Kidney (tissue), 14 donors: Measurements from ENCODE around the gene MED27. TPM values are rescaled to one million over a fixed set of nuclear protein-coding genes. Genes with fewer than 3 reads are reported as not detected.

Source experiments
- DNase-seq, 5 donors: peaks; one replicate each; pipeline ENCODE4 v3.0.0-alpha.2; 2013 to 2020
- FAIRE-seq: peaks from 2 replicates; lab custom pipeline; 2012; peaks lifted over from hg19 to GRCh38; lab: Jason Lieb, UNC
- H3K27ac ChIP-seq, 2 donors: one replicate each; pipeline ENCODE4 v1.7.0; 2013; ENCODE audit warnings: low read depth in 2 of 2, low read length in 2 of 2, inconsistent platforms in 1 of 2
- H3K27me3 ChIP-seq: one replicate; pipeline ENCODE4 v1.7.1; 2013; ENCODE audit warnings: low read length, inconsistent platforms; ENCODE audit not compliant: control insufficient read depth, insufficient read depth
- H3K36me3 ChIP-seq, 3 donors: one replicate each; pipeline versions ENCODE4 v1.7.0 to v1.7.1; 2013; ENCODE audit warnings: low read length in 3 of 3, control low read depth in 1 of 3, inconsistent platforms in 1 of 3; ENCODE audit not compliant: insufficient read depth in 3 of 3, control insufficient read depth in 2 of 3
- H3K4me1 ChIP-seq, 3 donors: one replicate each; pipeline versions ENCODE4 v1.7.0 to v1.7.1; 2013; ENCODE audit warnings: low read length in 3 of 3, inconsistent platforms in 1 of 3, low read depth in 1 of 3; ENCODE audit not compliant: control insufficient read depth in 2 of 3, insufficient read depth in 2 of 3
- H3K4me3 ChIP-seq, 3 donors: one replicate each; pipeline versions ENCODE4 v1.7.0 to v1.8.1; 2013; ENCODE audit warnings: low read length in 3 of 3, control low read depth in 1 of 3, inconsistent platforms in 1 of 3
- H3K9ac ChIP-seq, 3 donors: one replicate each; pipeline versions ENCODE4 v1.7.0 to v1.7.1; 2013; ENCODE audit warnings: low read length in 3 of 3, control low read depth in 1 of 3, inconsistent platforms in 1 of 3
- H3K9me3 ChIP-seq, 3 donors: one replicate each; pipeline versions ENCODE4 v1.7.0 to v1.7.1; 2013; ENCODE audit warnings: low read length in 3 of 3, control low read depth in 1 of 3, inconsistent platforms in 1 of 3; ENCODE audit not compliant: control insufficient read depth in 2 of 3, insufficient read depth in 1 of 3
- intact Hi-C: fragments of 100-400 bp; cut with DNase I; formaldehyde crosslinking; loops from one replicate; pipeline ENCODE4 v1.11.1; 2022
- polyA plus RNA-seq: library from polyadenylated mRNA; stranded (reverse); fragments of 350-450 nt; fragmentation: Illumina TruSeq; extraction: RNeasy Lipid Tissue Mini Kit (QIAGEN cat#74804); gene quantifications from one replicate; pipeline ENCODE4 v1.2.3, GENCODE V29; 2014; ENCODE audit warnings: low read depth, low replicate concordance; ENCODE audit not compliant: insufficient read depth
- total RNA-seq: library from RNA; stranded (reverse); fragmentation: NEBNext Ultra II Directional; extraction: Animal tissue kit (Norgen Biotek cat#: 25700); gene quantifications from one replicate; pipeline ENCODE4 v1.2.1, GENCODE V29; 2021
- TF ChIP-seq, protein P1 (sequence below): IDR thresholded peaks from 3 replicates; pipeline ENCODE4 v1.5.1; 2012; ENCODE audit warnings: mild to moderate bottlenecking, moderate library complexity, borderline replicate concordance; ENCODE audit not compliant: insufficient read depth; ENCODE audit errors: extremely low read depth
- donor health status: control.
- donor health status: control.
- donor health status: control.
- donor health status: control.
- donor health status: control.
- donor health status: DM: yes; HTN: yes; CAD: no.
- donor health status: Normal renal cell carcinoma (clear cell type).

MED27 gene
- total and polyA plus RNA-seq, 2 donors from 2014 or later, result 15.9 to 23.1 TPM

DNA sequence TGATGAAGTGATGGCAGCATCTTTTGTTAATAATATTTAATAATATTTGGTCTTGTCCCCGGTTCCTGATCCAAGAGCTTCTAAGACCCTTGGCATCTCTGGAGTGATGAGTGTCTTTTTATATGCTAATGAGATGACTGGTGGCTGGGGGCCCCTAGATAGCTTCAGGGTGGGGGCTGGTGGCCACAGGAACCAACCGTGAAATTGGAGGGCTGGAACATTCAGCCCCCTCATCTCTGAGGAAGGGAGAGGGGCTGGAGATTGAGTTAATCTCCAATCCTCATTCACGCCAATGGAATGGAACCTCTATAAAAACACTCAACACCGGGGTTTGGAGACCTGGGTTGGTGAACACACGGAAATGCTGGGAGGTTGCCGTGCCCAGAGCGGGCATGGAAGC lies 261.6 kb downstream of the MED27 start:
- Histone ChIP-seq H3K9me3 (no peaks in the 10 kb centered on the region), H3K4me3 (no peak overlapping the region), H3K9ac (no peak overlapping the region), H3K27me3 (peaks cover 2% of the 10 kb centered on the region), H3K27ac (no peak overlapping the region), H3K4me1 (no peaks in the 10 kb centered on the region), H3K36me3 (no peaks in the 10 kb centered on the region)
- FAIRE-seq, result no peak
- DNase-seq, result no peak
- intact Hi-C loops, result no loop called here
- TF ChIP-seq, protein P1, sequence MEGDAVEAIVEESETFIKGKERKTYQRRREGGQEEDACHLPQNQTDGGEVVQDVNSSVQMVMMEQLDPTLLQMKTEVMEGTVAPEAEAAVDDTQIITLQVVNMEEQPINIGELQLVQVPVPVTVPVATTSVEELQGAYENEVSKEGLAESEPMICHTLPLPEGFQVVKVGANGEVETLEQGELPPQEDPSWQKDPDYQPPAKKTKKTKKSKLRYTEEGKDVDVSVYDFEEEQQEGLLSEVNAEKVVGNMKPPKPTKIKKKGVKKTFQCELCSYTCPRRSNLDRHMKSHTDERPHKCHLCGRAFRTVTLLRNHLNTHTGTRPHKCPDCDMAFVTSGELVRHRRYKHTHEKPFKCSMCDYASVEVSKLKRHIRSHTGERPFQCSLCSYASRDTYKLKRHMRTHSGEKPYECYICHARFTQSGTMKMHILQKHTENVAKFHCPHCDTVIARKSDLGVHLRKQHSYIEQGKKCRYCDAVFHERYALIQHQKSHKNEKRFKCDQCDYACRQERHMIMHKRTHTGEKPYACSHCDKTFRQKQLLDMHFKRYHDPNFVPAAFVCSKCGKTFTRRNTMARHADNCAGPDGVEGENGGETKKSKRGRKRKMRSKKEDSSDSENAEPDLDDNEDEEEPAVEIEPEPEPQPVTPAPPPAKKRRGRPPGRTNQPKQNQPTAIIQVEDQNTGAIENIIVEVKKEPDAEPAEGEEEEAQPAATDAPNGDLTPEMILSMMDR, result no peak

DNA sequence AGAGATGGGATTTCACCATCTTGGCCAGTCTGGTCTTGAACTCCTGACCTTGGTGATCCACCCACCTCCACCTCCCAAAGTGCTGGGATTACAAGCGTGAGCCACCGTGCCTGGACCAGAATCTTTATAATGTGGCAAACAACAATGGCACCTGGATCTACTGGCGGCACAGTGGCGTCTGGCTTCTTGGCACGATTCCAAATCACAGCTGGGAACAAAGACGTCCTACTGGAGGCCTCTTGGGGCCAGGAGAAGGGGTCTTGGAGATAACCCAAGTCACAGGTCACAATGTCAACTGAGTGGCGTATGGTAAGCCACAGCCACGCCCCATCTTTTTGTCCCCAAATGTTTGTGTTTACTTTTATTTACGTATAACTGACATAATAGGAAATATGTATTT lies 262.0 kb downstream of the MED27 start:
- DNase-seq (no peak), FAIRE-seq (no peak)
- no peaks in the 10 kb centered on the region for H3K9me3 ChIP-seq
- H3K27me3 ChIP-seq, result peaks cover 2% of the 10 kb centered on the region
- intact Hi-C loops, result no loop called here
- H3K4me3 ChIP-seq, result no peak overlapping the region
- H3K9ac ChIP-seq, result no peak overlapping the region
- no peaks in the 10 kb centered on the region for H3K4me1 ChIP-seq
- TF ChIP-seq, protein P1, result no peak
- H3K36me3 ChIP-seq, result no peaks in the 10 kb centered on the region
- no peak overlapping the region for H3K27ac ChIP-seq

DNA sequence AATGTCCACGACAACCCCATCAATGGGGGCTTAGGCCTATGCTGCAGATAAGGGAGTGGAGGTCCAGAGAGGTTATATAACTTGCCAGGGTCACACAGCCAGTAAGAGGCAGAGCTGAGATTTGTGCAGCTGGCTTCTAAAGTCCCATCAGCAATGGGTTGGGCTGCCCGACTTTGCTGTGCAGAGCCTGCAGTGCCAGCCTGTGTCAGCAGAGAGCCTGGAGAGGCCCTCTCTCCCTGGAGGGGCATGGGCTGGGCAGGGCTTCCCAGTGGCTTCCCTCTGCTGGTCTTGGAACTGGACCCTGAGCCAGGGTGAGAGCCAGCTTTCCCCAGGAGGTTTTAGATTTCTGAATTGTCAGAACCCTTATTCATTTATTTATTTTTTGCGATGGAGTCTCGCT lies 262.6 kb downstream of the MED27 start:
- no peak overlapping the region for H3K4me3 ChIP-seq
- H3K9ac ChIP-seq, result no peak overlapping the region
- FAIRE-seq (no peak), DNase-seq (peak in 1 of 5 donors; percentile 39)
- no peak overlapping the region for H3K27ac ChIP-seq
- TF ChIP-seq, protein P1, result no peak
- H3K4me1 ChIP-seq, result no peaks in the 10 kb centered on the region
- H3K36me3 ChIP-seq, result no peaks in the 10 kb centered on the region
- no peaks in the 10 kb centered on the region for H3K9me3 ChIP-seq
- intact Hi-C loops, result no loop called here
- H3K27me3 ChIP-seq, result peaks cover 2% of the 10 kb centered on the region
